Stimulated activated CD8-positive, alpha-beta memory T cell treated with anti-CD3 and anti-CD28 coated beads, Interleukin-12 subunit alpha, Interleukin-12 subunit beta, amount 100 ng/mL, for 24 hours (primary cell): ENCODE measurements around the gene NOS3.

Experiments used
- DNase-seq: peaks from one replicate; pipeline ENCODE4 v3.0.0-alpha.2; 2020; ENCODE audit errors: extremely low read depth

Gene NOS3

DNA sequence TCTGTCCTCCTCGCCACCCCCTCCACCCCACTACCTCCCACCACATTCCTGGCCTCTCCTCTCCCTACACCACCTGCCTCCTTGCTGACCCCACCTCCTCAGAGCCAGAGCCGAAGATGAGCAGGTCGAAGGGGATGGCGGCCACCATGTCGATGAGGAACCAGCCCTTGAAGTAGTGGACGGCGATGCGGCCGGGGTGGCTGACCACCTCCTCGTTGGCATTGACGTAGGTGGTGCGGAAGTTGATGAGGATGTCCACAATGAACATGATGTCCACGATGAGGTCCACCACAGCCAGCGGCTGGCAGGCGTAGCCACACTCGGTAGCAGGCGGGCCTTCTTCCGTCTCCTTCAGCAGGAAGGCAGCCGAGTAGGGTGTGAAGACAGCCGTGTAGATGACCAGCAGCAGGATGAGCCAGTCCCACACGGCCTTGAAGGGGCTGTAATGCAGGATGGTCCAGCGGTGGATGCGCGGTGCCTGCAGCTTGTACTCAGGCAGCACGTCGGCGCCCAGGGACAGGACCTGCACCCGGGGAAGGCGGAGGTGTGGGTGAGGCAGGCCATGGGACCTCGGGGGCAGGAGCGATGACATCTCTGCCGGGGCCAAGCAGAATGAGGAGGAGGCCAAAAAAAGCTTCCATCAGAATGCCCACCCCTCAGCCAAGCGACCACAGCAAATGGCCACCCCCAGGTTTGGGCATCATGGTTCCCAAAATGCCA, 38.3 kb upstream of the NOS3 start:
- DNase-seq, result no peak

- DNase-seq, result no peak
Measured at GRCh38 chr7:150953061-150953997, 37.5 kb upstream of the NOS3 start.

DNA sequence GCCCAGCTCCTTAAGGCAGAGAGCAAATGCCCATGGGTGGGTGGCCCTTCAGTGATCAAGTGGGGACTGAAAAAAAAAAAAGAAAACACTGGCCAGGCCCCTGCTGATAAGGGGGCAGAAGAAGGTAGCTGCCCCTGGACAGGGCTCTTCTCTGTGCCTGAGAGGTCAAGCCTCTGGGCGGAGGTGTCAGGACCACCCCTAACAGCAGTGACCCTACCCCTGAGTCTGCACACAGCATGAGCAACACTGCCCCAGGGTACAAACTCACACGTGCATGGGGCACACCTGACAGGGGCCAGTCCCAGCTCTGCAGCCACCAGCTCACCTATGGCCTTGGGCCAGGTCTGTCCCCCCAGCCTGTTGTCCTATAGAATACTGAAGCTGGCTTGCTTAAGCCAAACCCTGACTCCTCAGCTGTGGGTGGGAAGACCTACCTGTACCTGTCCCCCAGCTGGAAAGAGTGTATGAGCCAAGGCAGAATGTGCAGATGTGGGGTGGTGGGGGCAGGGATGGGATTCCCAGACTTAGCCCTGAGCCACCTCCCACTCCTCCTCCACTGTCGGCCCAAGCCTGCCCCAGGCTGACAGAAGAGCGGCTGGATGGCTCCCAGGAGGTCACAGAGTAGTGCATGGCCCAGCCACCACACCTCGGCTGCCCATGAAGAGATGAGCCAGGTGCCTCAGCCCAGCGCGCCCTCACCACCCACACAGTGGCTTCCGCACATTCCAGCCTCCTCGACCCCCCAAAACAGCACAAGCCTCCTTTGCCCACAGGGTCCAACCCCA, 36.4 kb upstream of the NOS3 start:
- DNase-seq, result no peak

- no peak for DNase-seq
Measured at GRCh38 chr7:150954986-150955518, 35.8 kb upstream of the NOS3 start.

- no peak for DNase-seq
Measured at GRCh38 chr7:150955519-150956394, 35.1 kb upstream of the NOS3 start.

GRCh38 chr7:150956395-150957132, 34.3 kb upstream of the NOS3 start:
- DNase-seq, result no peak

GRCh38 chr7:150957133-150958020, 33.4 kb upstream of the NOS3 start:
- DNase-seq, result no peak

DNA sequence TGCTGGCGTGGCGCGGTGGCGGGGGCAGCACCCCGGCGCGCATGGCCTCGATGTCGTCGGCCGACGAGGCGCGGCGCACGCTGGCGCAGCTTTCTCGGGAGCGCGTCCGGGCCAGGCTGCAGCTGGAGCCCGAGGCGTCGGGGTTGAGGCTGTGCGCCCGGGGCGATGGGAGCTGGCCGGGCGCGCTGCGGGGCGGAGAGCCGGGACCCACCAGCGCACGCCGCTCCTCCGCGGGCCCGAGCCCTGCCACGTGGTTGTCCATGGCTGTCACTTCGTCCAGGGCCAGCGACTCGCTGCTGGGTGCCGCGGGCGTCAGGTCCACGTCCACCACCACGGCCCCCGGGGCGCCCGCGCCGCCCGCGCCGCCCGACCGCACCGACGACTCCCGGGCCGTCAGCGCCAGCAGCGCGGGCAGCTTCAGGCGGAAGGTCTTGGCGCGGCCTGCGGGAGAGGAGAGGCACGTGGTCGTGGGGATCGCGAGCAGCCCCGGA, 32.7 kb upstream of the NOS3 start:
- DNase-seq, result no peak

DNA sequence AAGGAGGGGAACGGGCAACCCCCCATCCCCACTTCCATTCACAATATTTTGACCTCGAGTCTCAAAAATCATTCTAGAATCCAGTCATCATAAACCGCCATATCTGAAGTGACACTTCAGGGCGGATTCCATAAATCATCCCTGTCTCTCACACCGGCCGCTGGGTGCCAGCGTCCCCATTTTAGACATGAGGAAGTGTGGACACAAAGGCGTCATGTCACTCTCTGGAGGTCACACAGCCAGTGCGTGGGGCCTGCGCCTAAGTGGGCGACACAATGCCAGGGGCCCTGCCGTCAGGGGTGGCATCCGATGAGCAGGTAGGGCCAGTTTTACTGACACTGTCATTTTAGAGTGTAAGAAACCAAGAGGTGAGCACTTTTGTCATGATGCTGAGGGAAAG, 32.2 kb upstream of the NOS3 start:
- DNase-seq, result no peak

DNA sequence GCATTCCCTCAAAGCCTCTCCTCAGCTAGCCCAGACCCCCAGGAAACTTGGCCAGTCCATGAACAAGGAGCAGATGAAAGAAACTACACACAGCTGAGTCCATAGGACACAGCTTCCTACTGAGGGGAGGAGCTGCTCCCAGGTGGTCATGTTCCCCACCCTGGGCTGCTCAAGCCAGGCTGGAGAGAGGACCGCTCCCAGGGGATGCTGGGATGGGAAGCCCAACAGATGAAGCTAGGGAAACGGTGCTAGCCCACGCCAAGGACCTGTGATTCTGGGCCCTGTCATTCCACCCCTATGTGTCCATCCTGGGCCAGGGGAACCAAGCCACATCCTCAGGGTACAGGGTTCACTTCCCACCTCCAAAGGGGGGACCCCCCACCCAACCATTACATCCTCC, 31.7 kb upstream of the NOS3 start:
- no peak for DNase-seq

DNA sequence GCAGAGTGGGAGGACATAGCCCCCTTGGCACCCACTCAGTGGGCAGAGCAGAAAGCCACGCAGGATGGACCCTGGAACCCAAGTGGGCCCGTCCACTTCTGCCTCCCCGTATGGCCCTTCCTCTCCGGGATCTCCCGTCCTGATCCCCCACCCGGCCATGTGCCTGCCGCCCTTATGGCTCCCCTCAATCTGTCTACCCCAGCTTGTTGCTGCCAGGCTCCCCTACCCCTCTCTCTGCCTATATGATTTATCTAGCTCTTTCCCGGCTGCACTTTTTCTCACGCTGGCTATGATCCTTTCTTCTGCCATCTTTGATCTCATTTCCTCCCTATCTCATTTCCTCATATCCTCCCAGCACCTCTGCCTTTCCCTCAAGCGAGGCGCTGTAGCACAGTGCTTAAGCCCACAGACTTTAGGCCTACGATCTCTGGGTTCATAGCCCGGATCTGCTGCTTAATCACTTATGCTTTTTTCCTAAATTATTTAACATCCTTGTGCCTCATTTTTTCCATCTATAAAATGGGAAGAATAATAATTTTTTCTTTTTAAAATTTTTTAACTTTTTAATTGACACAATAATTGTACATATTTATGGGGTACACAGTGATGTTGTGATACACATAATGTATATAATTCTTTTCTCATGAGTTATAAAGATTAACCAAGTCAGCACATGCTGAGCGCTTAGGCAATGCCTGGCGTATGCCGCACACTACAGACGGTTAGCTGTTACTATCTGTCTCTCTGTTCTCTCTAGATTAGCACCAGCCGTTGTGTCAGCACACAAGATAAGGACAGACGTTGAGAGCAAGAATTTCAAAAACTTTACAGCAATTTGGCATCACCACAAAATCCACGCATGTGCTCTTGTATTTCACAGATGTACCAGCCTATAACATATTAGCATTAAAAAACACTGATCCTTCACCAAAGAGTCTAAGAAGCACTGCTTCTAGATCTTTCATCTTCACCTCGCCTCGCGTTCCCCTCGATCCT, 30.8 kb upstream of the NOS3 start:
- DNase-seq, result no peak

DNA sequence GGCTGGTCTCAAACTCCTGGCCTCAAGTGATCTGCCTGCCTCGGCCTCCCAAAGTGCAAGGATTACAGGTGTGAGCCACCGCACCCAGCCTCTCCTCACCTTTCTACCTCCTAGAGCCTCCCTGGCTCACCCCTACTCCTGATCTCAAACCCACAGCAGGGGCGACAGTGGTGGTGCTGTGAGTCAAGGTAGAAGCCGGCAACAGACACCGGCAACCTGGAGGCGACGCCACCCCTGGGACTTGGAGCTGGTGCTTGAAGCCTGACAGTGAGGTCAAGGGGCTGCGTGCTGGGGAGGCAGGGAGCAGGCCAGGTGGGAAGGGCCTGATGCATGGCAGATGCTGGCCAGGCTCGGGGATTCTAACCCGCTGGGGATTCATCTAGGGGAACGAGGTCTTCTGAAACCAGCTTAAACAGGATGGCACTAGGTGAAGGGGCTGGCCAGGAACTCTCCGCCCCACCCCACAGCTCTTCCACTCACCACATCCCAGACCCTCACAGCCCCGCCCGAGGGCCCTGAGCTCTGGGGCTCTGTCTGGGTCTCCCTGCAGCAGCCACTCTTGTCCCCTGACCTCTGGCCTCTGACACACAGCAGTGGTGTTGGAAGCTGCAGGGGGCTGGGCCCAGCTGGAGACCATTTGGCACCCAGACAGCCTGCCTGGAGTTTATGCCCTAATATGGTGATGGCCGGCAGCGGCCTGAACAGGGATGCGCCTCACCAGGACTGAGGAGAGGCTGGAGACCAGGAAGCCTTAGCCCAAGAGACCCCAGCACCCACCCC, 29.1 kb upstream of the NOS3 start:
- DNase-seq, result no peak

DNA sequence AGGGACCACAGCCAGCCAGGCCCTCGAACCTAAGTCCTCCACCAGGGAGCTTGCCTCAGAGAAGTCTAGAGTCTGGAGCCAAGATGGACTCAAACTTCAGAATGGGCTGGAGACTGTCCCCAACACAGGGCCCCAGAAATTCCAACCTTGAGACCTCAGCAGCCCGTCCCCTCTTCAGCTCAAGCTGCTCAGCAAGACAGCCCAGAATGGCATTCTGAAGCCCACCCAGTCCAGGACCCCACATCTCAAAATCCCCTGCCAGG, 28.6 kb upstream of the NOS3 start:
- no peak for DNase-seq

DNA sequence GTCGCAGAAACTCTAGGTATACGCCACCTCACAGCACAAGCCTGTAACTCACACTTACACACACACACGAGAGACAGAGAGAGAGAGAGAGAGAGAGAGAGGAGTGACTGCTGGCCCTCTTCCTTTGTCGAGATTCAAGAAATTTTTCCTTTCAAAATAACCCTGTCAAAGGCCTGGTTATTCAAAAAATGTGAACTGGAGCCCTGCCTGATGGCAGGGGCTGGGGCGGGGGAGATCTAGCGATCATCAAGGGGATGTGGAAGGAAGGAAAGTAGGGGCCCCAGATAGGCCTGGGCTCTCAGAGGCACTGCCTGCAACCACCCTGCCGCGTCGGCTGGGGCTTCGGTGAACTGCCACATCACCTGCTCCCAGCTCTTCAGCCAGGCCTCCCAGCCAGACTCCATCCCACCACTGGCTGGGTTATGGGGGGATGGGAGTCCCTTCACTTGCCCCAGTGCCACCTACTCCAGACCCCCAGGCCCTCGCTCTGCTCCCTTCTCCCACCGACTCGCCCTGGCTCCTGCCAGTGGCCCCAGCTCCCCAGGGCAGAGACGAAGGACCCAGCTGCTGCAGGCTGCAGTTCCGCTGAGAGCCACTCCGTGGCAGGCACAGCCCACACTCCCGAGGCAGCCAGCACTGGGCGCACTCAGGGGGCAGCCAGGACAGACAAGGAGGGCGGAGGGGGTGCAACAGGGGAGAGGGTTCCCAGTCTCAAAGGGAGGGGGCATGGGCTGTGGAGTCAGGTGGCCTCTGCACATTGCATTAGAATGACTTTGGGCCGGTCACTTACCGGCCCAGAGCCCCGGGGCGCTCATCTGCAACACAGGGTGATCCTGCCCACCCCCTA, 28.0 kb upstream of the NOS3 start:
- DNase-seq, result no peak

DNA sequence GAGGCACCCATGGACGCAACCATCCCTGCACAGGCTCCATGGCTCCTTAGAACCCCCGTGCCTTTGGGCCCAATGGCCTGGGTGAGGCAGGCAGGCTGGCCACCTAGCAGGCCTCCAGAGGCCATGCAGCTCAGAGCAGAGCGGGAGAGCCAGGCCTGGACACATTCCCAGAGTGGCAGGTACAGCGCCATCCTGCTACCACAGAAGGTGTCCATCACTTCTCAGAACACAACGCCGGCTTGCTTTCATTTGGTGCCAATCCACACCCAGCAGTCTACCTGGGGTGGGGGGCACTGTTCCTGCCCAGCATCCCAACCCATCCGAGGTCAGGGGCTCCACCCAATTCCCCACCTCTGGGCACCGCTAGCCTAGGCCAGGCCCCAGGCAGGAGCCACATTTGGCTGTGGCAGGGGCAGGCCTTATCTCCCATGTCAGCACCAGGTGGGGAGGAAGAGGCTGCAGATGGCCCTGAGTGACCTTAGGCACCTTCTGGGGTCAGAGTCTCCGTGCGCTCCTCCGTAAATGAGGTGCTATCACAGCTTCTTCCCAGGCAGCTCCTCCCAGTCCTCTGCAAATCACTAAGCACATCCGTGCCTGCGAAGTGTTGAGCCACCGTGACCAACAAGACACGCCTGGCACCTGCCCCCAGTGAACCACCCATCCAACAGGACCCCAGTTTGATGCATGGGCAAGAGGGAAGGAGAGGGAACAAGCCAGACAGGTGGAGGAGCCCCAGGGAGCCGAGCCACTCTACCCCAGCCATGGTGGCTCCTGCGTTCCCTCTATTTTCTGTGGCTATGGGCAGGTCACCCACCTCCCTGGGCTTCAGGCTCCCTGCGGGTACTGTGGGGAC, 26.9 kb upstream of the NOS3 start:
- DNase-seq, result no peak
